8988T (cell line): ENCODE measurements around the gene OSBPL1A.

Experiments
- DNase-seq: peaks from one replicate; pipeline ENCODE4 v3.0.0; 2011

Gene OSBPL1A

GRCh38 chr18:24212939-24213338 lies 184.7 kb downstream of the OSBPL1A start:
- DNase-seq, result no peak

- no peak for DNase-seq
These were observed 188.1 kb downstream of the OSBPL1A start for GRCh38 chr18:24209558-24209957.

- no peak for DNase-seq
These were observed 189.2 kb downstream of the OSBPL1A start for GRCh38 chr18:24208270-24209035.

- no peak for DNase-seq
These were observed 192.7 kb downstream of the OSBPL1A start for GRCh38 chr18:24204904-24205303.

- DNase-seq, result no peak
These were observed 195.6 kb downstream of the OSBPL1A start for GRCh38 chr18:24201699-24202687.

GRCh38 chr18:24200494-24201290 lies 196.9 kb downstream of the OSBPL1A start:
- no peak for DNase-seq

GRCh38 chr18:24199372-24199962 lies 198.2 kb downstream of the OSBPL1A start:
- no peak for DNase-seq

- no peak for DNase-seq
These were observed 199.2 kb downstream of the OSBPL1A start for GRCh38 chr18:24198461-24198860.

GRCh38 chr18:24197412-24197811 lies 200.2 kb downstream of the OSBPL1A start:
- no peak for DNase-seq

- no peak for DNase-seq
These were observed 200.9 kb downstream of the OSBPL1A start for GRCh38 chr18:24196764-24197163.

GRCh38 chr18:24195296-24196053 lies 202.1 kb downstream of the OSBPL1A start:
- no peak for DNase-seq

- DNase-seq, result no peak
These were observed 207.0 kb downstream of the OSBPL1A start for GRCh38 chr18:24190590-24190989.

- no peak for DNase-seq
These were observed 207.8 kb downstream of the OSBPL1A start for GRCh38 chr18:24189664-24190346.

- DNase-seq, result no peak
These were observed 208.6 kb downstream of the OSBPL1A start for GRCh38 chr18:24189007-24189528.

- no peak for DNase-seq
These were observed 209.5 kb downstream of the OSBPL1A start for GRCh38 chr18:24188120-24188519.

GRCh38 chr18:24187689-24188088 lies 209.9 kb downstream of the OSBPL1A start:
- no peak for DNase-seq

GRCh38 chr18:24187049-24187448 lies 210.6 kb downstream of the OSBPL1A start:
- DNase-seq, result no peak

GRCh38 chr18:24185805-24186204 lies 211.8 kb downstream of the OSBPL1A start:
- no peak for DNase-seq

GRCh38 chr18:24181806-24182205 lies 215.8 kb downstream of the OSBPL1A start:
- DNase-seq, result no peak

GRCh38 chr18:24180048-24180447 lies 217.6 kb downstream of the OSBPL1A start:
- no peak for DNase-seq
